RWPE1 (cell line): ENCODE data around the gene DOCK4.
"Not testable (repeated sequence)": the region's sequence is repeated elsewhere in the genome, so short reads cannot be mapped to it uniquely, and the experiment has no call there.

Experiments used
- CTCF ChIA-PET: fragments of 350-600 bp; sonication (Branson Sonifier 250); formaldehyde crosslinking; extraction: SDS; loops from one replicate; lab custom pipeline; 2021; lab: Yijun Ruan, JAX
- POLR2A ChIA-PET: fragments of 400-600 bp; formaldehyde crosslinking; extraction: SDS; loops from one replicate; lab custom pipeline; 2020; ENCODE audit warnings: antibody characterized with exemption; ENCODE audit not compliant: low non-redundant PET; lab: Yijun Ruan, JAX
- DNase-seq: peaks from one replicate; pipeline ENCODE4 v3.0.0; 2012; ENCODE audit warnings: low spot score
- H3K27ac ChIP-seq: fragments of 450-650 bp; 2 replicates; pipeline ENCODE4 v1.5.1; 2017
- CTCF ChIP-seq: fragments of 450-650 bp; conservative IDR thresholded peaks from 2 replicates; pipeline ENCODE4 v1.5.1; 2017; ENCODE audit warnings: low read depth, mild to moderate bottlenecking

DOCK4 gene

GRCh38 chr7:112130729-112131410, 75.3 kb downstream of the DOCK4 start:
- CTCF ChIA-PET: interaction anchor here (0.6 kb wide), 1 partner anchor 25 kb away, joined by 4 read pairs; no protein-coding TSS in a partner anchor

GRCh38 chr7:112129655-112130323, 76.4 kb downstream of the DOCK4 start:
- ChIA-PET POLR2A (interaction anchor here (0.6 kb wide), 1 partner anchor 42 kb away, joined by 3 read pairs; no protein-coding TSS in a partner anchor), CTCF (interaction anchor here (0.6 kb wide), 3 partner anchors 18 to 101 kb away, joined by 3 to 4 read pairs (median 3); no protein-coding TSS in a partner anchor)
- DNase-seq: peak; percentile 32
- TF ChIP-seq CTCF: no peak
- peak overlapping the region; percentile 56 for H3K27ac ChIP-seq

More at GRCh38 chr7:112130729-112131410, 75.3 kb downstream of the DOCK4 start:
- no peak for DNase-seq
- POLR2A ChIA-PET: interaction anchor here (0.6 kb wide), 1 partner anchor 41 kb away, joined by 3 read pairs; no protein-coding TSS in a partner anchor
- no peak overlapping the region for H3K27ac ChIP-seq
- no peak for TF ChIP-seq CTCF

- DNase-seq, CTCF ChIA-PET, POLR2A ChIA-PET: not testable (repeated sequence)
Measured at GRCh38 chr7:112128461-112129425, 77.5 kb downstream of the DOCK4 start.

GRCh38 chr7:112128041-112128440, 78.2 kb downstream of the DOCK4 start:
- POLR2A ChIA-PET, H3K27ac ChIP-seq, DNase-seq, CTCF ChIA-PET: not testable (repeated sequence)

More at GRCh38 chr7:112128461-112129425, 77.5 kb downstream of the DOCK4 start:
- not testable (repeated sequence) for H3K27ac ChIP-seq

- no peak overlapping the region for H3K27ac ChIP-seq
- DNase-seq: no peak
- ChIA-PET CTCF (no interaction called here), POLR2A (no interaction called here)
- TF ChIP-seq CTCF: no peak
Measured at GRCh38 chr7:112125250-112125649, 80.9 kb downstream of the DOCK4 start.

GRCh38 chr7:112124061-112124766, 82.0 kb downstream of the DOCK4 start:
- no peak overlapping the region for H3K27ac ChIP-seq
- no peak for TF ChIP-seq CTCF
- CTCF ChIA-PET: no interaction called here
- no peak for DNase-seq
- POLR2A ChIA-PET: no interaction called here
